T-cell (primary cell): ENCODE results near the gene GRM5. TPM values are rescaled to one million over a fixed set of nuclear protein-coding genes. Genes with fewer than 3 reads are reported as not detected.

Experiments
- ATAC-seq, 4 experiments: fragments of 200-7000 bp in 3 of 4; fragments of 150-1000 bp in 1 of 4; cut with Tn5 transposase; replicated peaks in 1 of 4; 1 replicate in 3 of 4; 2 replicates in 1 of 4; pipeline ENCODE4 v1.10.0; 2021; ENCODE audit warnings: moderate library complexity in 3 of 4, mild to moderate bottlenecking in 2 of 4, moderate number of reproducible peaks in 1 of 4
- CTCF ChIA-PET, 2 donors: fragments of 300-600 bp; sonication (Branson Sonifier 250); formaldehyde crosslinking; loops; one replicate each; lab custom pipeline; 2022; ENCODE audit warnings: antibody characterized with exemption in 2 of 2; lab: Charles Lee
- POLR2A ChIA-PET, 2 donors: fragments of 300-600 bp; sonication (Branson Sonifier 250); formaldehyde crosslinking; loops; one replicate each; lab custom pipeline; 2022; ENCODE audit warnings: antibody characterized with exemption in 2 of 2; lab: Charles Lee
- DNase-seq, 35 experiments: peaks; one replicate each; pipeline versions ENCODE4 v3.0.0 to v3.0.0-alpha.2; 2013 to 2023
- H3K27ac ChIP-seq: one replicate; pipeline ENCODE4 v1.5.1; 2013; ENCODE audit warnings: low read length
- H3K27me3 ChIP-seq, 2 experiments: replicated peaks in 1 of 2; 1 replicate in 1 of 2; 2 replicates in 1 of 2; pipeline versions ENCODE4 v1.6.1 to v1.7.0; 2013; ENCODE audit warnings: low read length in 1 of 2, mixed read lengths in 1 of 2; ENCODE audit not compliant: control insufficient read depth in 2 of 2, insufficient read depth in 2 of 2; ENCODE audit errors: extremely low read depth in 1 of 2
- H3K36me3 ChIP-seq, 2 donors: 1 replicate in 1 of 2; 2 replicates in 1 of 2; pipeline versions ENCODE4 v1.6.1 to v1.7.0; 2013; ENCODE audit warnings: low read length in 1 of 2; ENCODE audit not compliant: control insufficient read depth in 2 of 2, insufficient read depth in 1 of 2; ENCODE audit errors: extremely low read depth in 1 of 2
- H3K4me1 ChIP-seq, 2 experiments: 1 replicate in 1 of 2; 2 replicates in 1 of 2; pipeline versions ENCODE4 v1.6.1 to v1.7.0; 2013; ENCODE audit warnings: low read length in 2 of 2, mixed read lengths in 1 of 2; ENCODE audit not compliant: insufficient read depth in 2 of 2, control insufficient read depth in 1 of 2; ENCODE audit errors: extremely low read depth in 1 of 2
- H3K4me3 ChIP-seq, 2 donors: 1 replicate in 1 of 2; 2 replicates in 1 of 2; pipeline versions ENCODE4 v1.5.1 to v1.7.0; 2013; ENCODE audit warnings: mild to moderate bottlenecking in 2 of 2, low read length in 1 of 2, moderate library complexity in 1 of 2; ENCODE audit not compliant: control insufficient read depth in 1 of 2; ENCODE audit errors: extremely low read depth in 1 of 2
- H3K9me3 ChIP-seq: 2 replicates; pipeline ENCODE4 v1.7.0; 2013
- H3K27ac Mint-ChIP-seq, 2 donors: one replicate each; pipeline ENCODE4 v1.8.0; 2020 to 2021; ENCODE audit warnings: mild to moderate bottlenecking in 2 of 2, mixed read lengths in 2 of 2
- H3K27me3 Mint-ChIP-seq, 2 donors: one replicate each; pipeline ENCODE4 v1.8.0; 2021 to 2022; ENCODE audit warnings: mixed read lengths in 2 of 2
- H3K36me3 Mint-ChIP-seq: one replicate; pipeline ENCODE4 v1.8.0; 2021; ENCODE audit warnings: mixed read lengths
- H3K4me1 Mint-ChIP-seq, 3 donors: one replicate each; pipeline ENCODE4 v1.8.0; 2020 to 2022; ENCODE audit warnings: mixed read lengths in 3 of 3, mild to moderate bottlenecking in 1 of 3
- H3K4me3 Mint-ChIP-seq, 3 donors: one replicate each; pipeline ENCODE4 v1.8.0; 2020 to 2022; ENCODE audit warnings: mild to moderate bottlenecking in 3 of 3, mixed read lengths in 3 of 3, moderate library complexity in 3 of 3
- H3K9me3 Mint-ChIP-seq, 3 donors: one replicate each; pipeline ENCODE4 v1.8.0; 2020 to 2022; ENCODE audit warnings: mixed read lengths in 3 of 3
- WGBS: methylation state at CpG from one replicate; pipeline ENCODE4 v1.1.5; 2013; ENCODE audit warnings: missing lambda C conversion rate; ENCODE audit not compliant: insufficient coverage; 5-methylcytosine and 5-hydroxymethylcytosine counted together
- total RNA-seq, 35 experiments: library from RNA in 6 of 35; stranded (reverse) in 6 of 35; fragments of 120-200 nt in 1 of 35; gene quantifications; one replicate each; pipeline versions ENCODE4 v1.2.1 to v1.2.4 and lab custom pipeline; 2013 to 2026

GRM5 gene
- total RNA-seq, 5 donors from 2014 or later (not counting 1 experiment from before 2014, with no cell fraction given): not detected

DNA sequence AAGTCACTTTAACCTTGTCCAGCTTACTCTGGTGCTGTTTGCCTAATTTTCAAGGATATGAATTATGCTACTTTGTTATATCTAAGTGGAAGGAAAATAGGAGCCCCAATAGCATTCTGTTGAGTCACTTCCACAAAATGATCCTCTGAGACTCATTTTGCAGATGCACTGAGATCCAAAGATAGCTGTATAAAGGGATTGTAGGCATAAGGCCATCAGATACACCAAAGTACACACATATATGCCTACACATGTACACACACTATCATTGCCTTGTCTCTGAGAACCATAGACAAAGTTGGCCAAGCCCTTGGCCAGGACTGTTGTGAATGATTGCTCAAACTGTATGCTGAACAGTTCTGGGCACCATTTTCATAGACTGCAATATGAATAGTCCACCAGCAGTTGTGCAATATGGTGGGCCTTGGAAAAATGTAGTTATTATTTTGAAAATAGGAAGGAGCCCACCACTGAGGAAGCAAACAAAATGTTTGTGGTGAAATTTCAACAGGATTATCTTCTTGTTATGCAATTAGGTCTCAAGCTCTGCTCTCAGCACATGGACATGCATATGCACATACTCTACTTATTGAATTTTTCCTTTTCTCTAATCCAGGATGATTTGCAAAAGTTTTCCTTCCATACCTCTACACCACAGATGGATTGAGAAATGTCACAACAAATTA, 542.3 kb downstream of the GRM5 start:
- no peak overlapping the region for H3K27ac Mint-ChIP-seq
- POLR2A ChIA-PET: no interaction called here

DNA sequence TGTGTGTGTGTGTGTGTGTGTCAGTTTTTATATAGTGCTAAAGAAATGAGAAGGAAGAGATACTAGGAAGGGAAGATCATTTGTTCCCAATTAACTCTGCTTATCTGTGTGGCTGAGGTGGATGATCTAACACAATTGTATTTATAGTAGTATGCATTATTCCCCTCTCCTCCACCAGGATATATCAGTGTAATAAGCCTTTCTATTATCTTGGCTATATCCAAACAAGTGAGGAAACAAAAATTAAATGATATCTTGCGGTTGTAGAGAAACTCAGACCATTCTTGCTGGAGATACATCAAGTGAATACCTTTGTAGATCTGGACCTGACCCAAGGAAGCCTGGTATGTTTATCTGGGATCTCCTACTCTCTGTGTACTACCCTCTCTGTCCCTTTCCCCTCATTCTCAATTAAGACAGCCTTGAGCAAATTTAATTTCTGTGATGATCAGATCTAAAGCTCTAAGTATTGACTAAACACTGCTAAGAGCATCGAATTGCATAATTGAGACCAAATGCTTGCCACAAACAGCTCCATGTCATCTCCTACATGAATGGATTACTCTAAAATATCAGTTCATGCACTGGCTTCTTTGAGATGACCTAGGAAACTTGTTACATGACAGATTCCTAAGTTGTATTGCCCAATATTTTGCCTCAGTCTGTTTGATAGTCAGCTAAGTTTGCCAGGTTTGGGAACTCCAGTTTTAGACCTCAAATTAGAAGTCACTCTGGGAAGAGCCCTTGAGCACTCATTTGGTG, 543.0 kb downstream of the GRM5 start:
- H3K4me1 Mint-ChIP-seq: no peaks in the 10 kb centered on the region
- Histone ChIP-seq H3K27ac (no peak overlapping the region), H3K4me1 (no peaks in the 10 kb centered on the region), H3K4me3 (no peak overlapping the region), H3K9me3 (no peaks in the 10 kb centered on the region), H3K27me3 (peaks cover 0 to 2% of the 10 kb centered on the region in 2 experiments), H3K36me3 (no peaks in the 10 kb centered on the region)
- no peaks in the 10 kb centered on the region for H3K9me3 Mint-ChIP-seq
- no CpG with 5 or more reads among the region's 2 CpGs for WGBS
- no peak overlapping the region for H3K27ac Mint-ChIP-seq
- no peak overlapping the region for H3K4me3 Mint-ChIP-seq
- H3K27me3 Mint-ChIP-seq: peaks cover 3% of the 10 kb centered on the region in 2 donors
- ChIA-PET CTCF (no interaction called here), POLR2A (no interaction called here)
- DNase-seq (no peak), ATAC-seq (no peak)
- H3K36me3 Mint-ChIP-seq: no peaks in the 10 kb centered on the region

More for the DNA sequence above, 542.3 kb downstream of the GRM5 start:
- Histone ChIP-seq H3K9me3 (no peaks in the 10 kb centered on the region), H3K27ac (no peak overlapping the region), H3K4me3 (no peak overlapping the region), H3K4me1 (no peaks in the 10 kb centered on the region), H3K27me3 (peaks cover 0 to 2% of the 10 kb centered on the region in 2 experiments), H3K36me3 (no peaks in the 10 kb centered on the region)
- no peak for DNase-seq
- no peaks in the 10 kb centered on the region for H3K9me3 Mint-ChIP-seq
- CTCF ChIA-PET: no interaction called here
- H3K27me3 Mint-ChIP-seq: peaks cover 3% of the 10 kb centered on the region in 2 donors
- H3K36me3 Mint-ChIP-seq: no peaks in the 10 kb centered on the region
- H3K4me3 Mint-ChIP-seq: no peak overlapping the region
- no peaks in the 10 kb centered on the region for H3K4me1 Mint-ChIP-seq
- no peak for ATAC-seq

DNA sequence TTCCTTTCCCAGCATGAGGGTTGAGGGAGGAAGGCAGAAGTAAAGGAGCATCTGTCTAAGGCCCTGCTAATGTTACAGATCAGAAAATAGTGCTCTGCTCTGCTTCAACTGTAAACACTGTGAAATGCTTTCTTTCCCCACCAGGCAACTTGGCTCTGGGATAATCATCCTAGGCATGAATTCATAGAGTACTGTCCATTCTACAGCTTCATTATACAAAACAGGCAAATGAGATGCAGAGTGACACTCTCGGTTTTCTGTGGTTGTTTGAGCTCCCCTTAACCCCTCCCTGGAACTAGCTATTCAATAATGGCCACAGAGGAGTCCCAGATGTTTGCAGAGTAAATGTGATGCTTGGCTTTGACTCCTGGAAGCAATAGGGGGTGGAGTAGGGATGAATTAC, 544.0 kb downstream of the GRM5 start:
- H3K27me3 ChIP-seq: peaks cover 0 to 2% of the 10 kb centered on the region in 2 experiments
- no peak overlapping the region for H3K4me3 Mint-ChIP-seq
- H3K4me1 Mint-ChIP-seq: no peaks in the 10 kb centered on the region
- H3K9me3 ChIP-seq: no peaks in the 10 kb centered on the region
- H3K27ac Mint-ChIP-seq: no peak overlapping the region
- no peak overlapping the region for H3K27ac ChIP-seq
- H3K27me3 Mint-ChIP-seq: peaks cover 0 to 3% of the 10 kb centered on the region in 2 donors
- POLR2A ChIA-PET: no interaction called here
- CTCF ChIA-PET: interaction anchor here (0.7 to 1.0 kb wide), 4 partner anchors 16 to 505 kb away, joined by 3 to 4 read pairs (median 3); no protein-coding TSS in a partner anchor
- no peaks in the 10 kb centered on the region for H3K9me3 Mint-ChIP-seq
- no CpG with 5 or more reads among the region's 1 CpG for WGBS
- no peaks in the 10 kb centered on the region for H3K4me1 ChIP-seq
- ATAC-seq (no peak), DNase-seq (no peak)
- H3K4me3 ChIP-seq: no peak overlapping the region
- no peaks in the 10 kb centered on the region for H3K36me3 ChIP-seq
- H3K36me3 Mint-ChIP-seq: no peaks in the 10 kb centered on the region

DNA sequence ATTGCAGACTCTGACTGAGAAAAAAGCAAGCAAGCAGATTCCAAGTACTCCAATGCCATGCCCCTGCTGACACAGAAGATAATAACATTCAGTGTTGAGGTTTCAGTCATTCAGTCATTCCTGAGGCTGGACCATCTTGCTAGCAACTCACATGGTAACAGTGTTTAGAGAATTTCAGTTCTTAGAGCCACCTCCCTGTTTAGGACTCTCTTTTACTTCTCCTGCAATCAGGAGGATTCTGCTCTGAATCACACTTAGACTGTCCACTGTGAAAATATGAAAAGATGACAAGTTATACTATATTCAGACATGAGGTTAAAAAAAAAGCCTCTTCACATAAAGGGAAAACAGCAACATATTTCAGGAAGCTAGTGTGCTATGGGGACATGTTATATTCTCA, 544.4 kb downstream of the GRM5 start:
- no peak overlapping the region for H3K27ac Mint-ChIP-seq
- H3K4me3 ChIP-seq: no peak overlapping the region
- H3K27me3 Mint-ChIP-seq: peaks cover 0 to 3% of the 10 kb centered on the region in 2 donors
- H3K4me3 Mint-ChIP-seq: no peak overlapping the region
- no peaks in the 10 kb centered on the region for H3K9me3 ChIP-seq
- peaks cover 0 to 2% of the 10 kb centered on the region in 2 experiments for H3K27me3 ChIP-seq
- no peak overlapping the region for H3K27ac ChIP-seq
- H3K4me1 Mint-ChIP-seq: no peaks in the 10 kb centered on the region
- H3K36me3 ChIP-seq: no peaks in the 10 kb centered on the region
- H3K9me3 Mint-ChIP-seq: no peaks in the 10 kb centered on the region
- ATAC-seq (no peak), DNase-seq (no peak)
- ChIA-PET POLR2A (no interaction called here), CTCF (interaction anchor here (0.9 to 1.0 kb wide), 3 partner anchors 16 to 22 kb away, joined by 3 to 4 read pairs (median 3); no protein-coding TSS in a partner anchor)
- H3K4me1 ChIP-seq: no peaks in the 10 kb centered on the region
- no peaks in the 10 kb centered on the region for H3K36me3 Mint-ChIP-seq

DNA sequence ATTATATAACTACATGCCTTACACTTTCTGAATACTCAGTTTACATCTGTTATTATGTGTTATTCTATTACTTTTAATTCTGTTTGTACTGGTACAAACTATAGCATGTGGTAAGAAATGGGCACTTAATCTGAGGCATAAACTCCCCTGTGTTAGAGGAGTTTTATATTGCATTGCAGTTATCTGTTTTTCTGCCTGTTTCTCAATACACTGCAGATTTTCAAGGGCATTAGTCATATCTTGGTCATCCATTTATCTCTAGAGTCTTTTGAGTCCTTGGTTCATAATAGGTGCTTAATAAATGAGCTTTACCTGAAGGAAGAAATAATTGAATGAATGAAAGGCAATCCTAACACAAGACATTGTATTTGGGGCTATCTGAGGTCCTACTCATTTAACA, 545.4 kb downstream of the GRM5 start:
- Histone ChIP-seq H3K27me3 (peaks cover 0 to 2% of the 10 kb centered on the region in 2 experiments), H3K27ac (no peak overlapping the region), H3K4me1 (no peaks in the 10 kb centered on the region), H3K36me3 (no peaks in the 10 kb centered on the region), H3K4me3 (no peak overlapping the region), H3K9me3 (no peaks in the 10 kb centered on the region)
- ChIA-PET POLR2A (no interaction called here), CTCF (no interaction called here)
- peaks cover 2 to 11% of the 10 kb centered on the region in 2 donors for H3K27me3 Mint-ChIP-seq
- ATAC-seq: no peak
- H3K36me3 Mint-ChIP-seq: no peaks in the 10 kb centered on the region
- H3K27ac Mint-ChIP-seq: no peak overlapping the region
- no peaks in the 10 kb centered on the region for H3K4me1 Mint-ChIP-seq
- no peak overlapping the region for H3K4me3 Mint-ChIP-seq
- DNase-seq: no peak
- H3K9me3 Mint-ChIP-seq: no peaks in the 10 kb centered on the region

DNA sequence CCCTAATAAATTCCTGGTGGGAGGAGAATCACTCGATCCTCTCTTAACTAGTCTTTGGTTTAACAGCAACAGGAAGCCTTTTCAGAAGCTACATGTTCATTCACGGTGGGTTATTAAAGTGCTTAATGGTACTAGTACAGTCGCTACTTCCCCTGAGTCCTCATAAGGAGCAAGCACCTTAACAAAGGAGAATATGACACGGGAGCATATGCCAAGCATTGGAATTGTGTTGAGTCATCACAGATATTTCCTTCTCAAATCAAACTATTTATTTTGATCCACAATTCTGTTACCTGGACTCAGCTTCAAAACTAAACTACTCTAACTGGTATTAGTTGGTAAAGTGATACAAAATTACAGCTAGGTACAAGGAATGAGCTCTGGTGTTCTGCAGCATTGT, 550.8 kb downstream of the GRM5 start:
- Histone ChIP-seq H3K36me3 (no peaks in the 10 kb centered on the region), H3K27me3 (peaks cover 5 to 9% of the 10 kb centered on the region in 2 experiments), H3K4me3 (no peak overlapping the region), H3K9me3 (no peaks in the 10 kb centered on the region), H3K4me1 (no peaks in the 10 kb centered on the region), H3K27ac (no peak overlapping the region)
- no peaks in the 10 kb centered on the region for H3K4me1 Mint-ChIP-seq
- ATAC-seq: no peak
- H3K27ac Mint-ChIP-seq: no peak overlapping the region
- no peaks in the 10 kb centered on the region for H3K36me3 Mint-ChIP-seq
- no peak for DNase-seq
- no CpG with 5 or more reads among the region's 4 CpGs for WGBS
- H3K4me3 Mint-ChIP-seq: no peak overlapping the region
- POLR2A ChIA-PET: no interaction called here
- CTCF ChIA-PET: interaction anchor here in 1 of 2 donors (0.7 kb wide), 1 partner anchor 498 kb away, joined by 3 read pairs; no protein-coding TSS in a partner anchor
- H3K27me3 Mint-ChIP-seq: peaks cover 33 to 46% of the 10 kb centered on the region in 2 donors
- no peaks in the 10 kb centered on the region for H3K9me3 Mint-ChIP-seq
